GM12891 (cell line): Measurements from ENCODE around the gene SLC6A11.

Experiments used
- PAX5 ChIP-seq: IDR thresholded peaks from 2 replicates; pipeline ENCODE4 v1.6.1; 2011; ENCODE audit warnings: low read length, moderate library complexity, mild to moderate bottlenecking; ENCODE audit not compliant: insufficient read depth, severe bottlenecking
- POLR2A ChIP-seq: IDR thresholded peaks from 2 replicates; pipeline ENCODE4 v1.6.1; 2011; ENCODE audit warnings: low read depth, low read length, control low read depth
- POLR2AphosphoS5 ChIP-seq: IDR thresholded peaks from 2 replicates; pipeline ENCODE4 v1.6.1; 2011; ENCODE audit warnings: low read depth, low read length, control low read depth
- POU2F2 ChIP-seq: IDR thresholded peaks from 2 replicates; pipeline ENCODE4 v1.6.1; 2011; ENCODE audit warnings: low read depth, mild to moderate bottlenecking, control low read depth, low read length, moderate library complexity
- TAF1 ChIP-seq: IDR thresholded peaks from 2 replicates; pipeline ENCODE4 v1.6.1; 2011; ENCODE audit warnings: low read depth, low read length, control low read depth

DNA sequence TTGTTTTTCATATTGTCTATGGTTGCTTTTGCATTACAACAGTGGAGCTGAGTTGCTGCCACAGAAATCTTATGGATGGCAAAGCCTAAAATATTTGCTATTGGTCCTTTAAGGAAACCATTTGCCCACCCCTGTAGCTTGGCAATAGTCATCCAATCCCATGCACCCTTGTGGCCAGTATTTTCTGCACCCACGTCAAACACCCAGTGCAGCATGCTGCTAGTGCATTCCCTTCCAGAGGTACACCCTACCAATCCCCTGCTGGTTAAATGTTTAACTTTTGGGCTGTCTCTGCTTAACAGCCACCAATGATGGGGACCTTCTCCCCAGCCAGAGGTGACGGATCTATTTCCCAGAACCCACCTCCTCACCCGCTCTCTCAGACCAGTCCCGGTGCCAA, 23.8 kb upstream of the SLC6A11 start:
- no peak for TF ChIP-seq TAF1
- no peak for TF ChIP-seq POLR2AphosphoS5
- TF ChIP-seq POLR2A: no peak
- no peak for TF ChIP-seq PAX5
- no peak for TF ChIP-seq POU2F2
